GM12874 (cell line): ENCODE measurements around the gene FAM120A.

Experiments
- CTCF ChIP-seq: IDR thresholded peaks from 2 replicates; pipeline ENCODE4 v1.5.1; 2011; ENCODE audit warnings: low read depth, mild to moderate bottlenecking, control low read depth, low read length, moderate library complexity; ENCODE audit not compliant: insufficient read depth

FAM120A gene

GRCh38 chr9:93546356-93546755 lies 94.9 kb downstream of the FAM120A start:
- TF ChIP-seq CTCF: no peak

GRCh38 chr9:93549611-93550010 lies 98.1 kb downstream of the FAM120A start:
- TF ChIP-seq CTCF: no peak

- no peak for TF ChIP-seq CTCF
Measured at GRCh38 chr9:93552923-93553322, 101.4 kb downstream of the FAM120A start.

GRCh38 chr9:93555370-93555769 lies 103.9 kb downstream of the FAM120A start:
- TF ChIP-seq CTCF: no peak

- TF ChIP-seq CTCF: no peak
Measured at GRCh38 chr9:93557366-93558137, 106.1 kb downstream of the FAM120A start.

GRCh38 chr9:93558503-93558902 lies 107.0 kb downstream of the FAM120A start:
- no peak for TF ChIP-seq CTCF

- no peak for TF ChIP-seq CTCF
Measured at GRCh38 chr9:93560991-93561390, 109.5 kb downstream of the FAM120A start.
